HepG2 (cell line): ENCODE measurements around the gene SPDYE2B. TPM values are rescaled to one million over a fixed set of nuclear protein-coding genes. Genes with fewer than 3 reads are reported as not detected.
"Not testable (repeated sequence)": the region's sequence is repeated elsewhere in the genome, so short reads cannot be mapped to it uniquely, and the experiment has no call there.

Experiments used
- ATAC-seq: fragments of 200-7000 bp; cut with Tn5 transposase; 3 replicates; pipeline ENCODE4 v1.9.1; 2020; ENCODE audit warnings: mild to moderate bottlenecking, moderate library complexity
- BruUV-seq: library from RNA; stranded (reverse); fragments of 400-500 nt; replicated peaks from 2 replicates; lab custom pipeline; 2021; lab: Mats Ljungman, UMichigan
- CTCF ChIA-PET: fragments of 300-600 bp; formaldehyde crosslinking; extraction: SDS; loops from one replicate; lab custom pipeline; 2021; ENCODE audit warnings: low total read pairs, inconsistent platforms, low intra/inter-chr PET ratio; lab: Yijun Ruan, JAX
- POLR2A ChIA-PET: fragments of 350-600 bp; sonication (Branson Sonifier 250); formaldehyde crosslinking; loops from one replicate; lab custom pipeline; 2020; ENCODE audit warnings: antibody characterized with exemption, inconsistent platforms; lab: Yijun Ruan, JAX
- DNase-seq: peaks from one replicate; pipeline ENCODE4 v3.0.0-alpha.2; 2015; ENCODE audit warnings: low spot score
- FAIRE-seq: peaks from 3 replicates; lab custom pipeline; 2011; peaks lifted over from hg19 to GRCh38; lab: Jason Lieb, UNC
- H2AFZ ChIP-seq: one replicate; pipeline ENCODE4 v1.6.1; 2011; ENCODE audit warnings: low read length, inconsistent platforms
- H3K27ac ChIP-seq: fragments of 300-600 bp; 3 replicates; pipeline ENCODE4 v1.8.0; 2011; ENCODE audit warnings: mixed run types, mild to moderate bottlenecking, mixed read lengths, low read length, inconsistent platforms; ENCODE audit not compliant: insufficient read depth; ENCODE audit errors: extremely low read length
- H3K27me3 ChIP-seq, 2 experiments: fragments of 200-600 bp in 1 of 2; 2 replicates in 1 of 2; 3 replicates in 1 of 2; pipeline versions ENCODE4 v1.6.0 to v1.8.0; 2011; ENCODE audit warnings: low read length in 2 of 2, mild to moderate bottlenecking in 2 of 2, moderate library complexity in 2 of 2, inconsistent platforms in 1 of 2; ENCODE audit not compliant: insufficient read depth in 2 of 2, control insufficient read depth in 1 of 2
- H3K36me3 ChIP-seq, 2 experiments: fragments of 200-600 bp in 1 of 2; replicated peaks in 1 of 2; 2 replicates in 1 of 2; 3 replicates in 1 of 2; pipeline versions ENCODE4 v1.5.1 to v1.8.0; 2011; ENCODE audit warnings: low read length in 2 of 2, inconsistent platforms in 1 of 2; ENCODE audit not compliant: insufficient read depth in 2 of 2, control insufficient read depth in 1 of 2
- H3K4me1 ChIP-seq: 2 replicates; pipeline ENCODE4 v1.5.1; 2012; ENCODE audit warnings: low read length, inconsistent platforms; ENCODE audit not compliant: insufficient read depth
- H3K4me2 ChIP-seq: 2 replicates; pipeline ENCODE4 v1.6.0; 2011; ENCODE audit warnings: low read depth, low read length, inconsistent platforms
- H3K4me3 ChIP-seq, 3 experiments: fragments of 200-600 bp in 1 of 3; sonication (generic), shearing (Covaris generic) in 1 of 3; replicated peaks in 1 of 3; 2 replicates each; pipeline ENCODE4 v1.5.1; 2011 to 2016; ENCODE audit warnings: low read length in 3 of 3, inconsistent platforms in 2 of 3, low read depth in 2 of 3, mild to moderate bottlenecking in 2 of 3, control low read depth in 1 of 3, mixed read lengths in 1 of 3; ENCODE audit not compliant: insufficient read depth in 1 of 3
- H3K79me2 ChIP-seq: one replicate; pipeline ENCODE4 v1.6.1; 2011; ENCODE audit warnings: low read length, inconsistent platforms; ENCODE audit not compliant: insufficient read depth
- H3K9ac ChIP-seq: 2 replicates; pipeline ENCODE4 v1.6.0; 2011; ENCODE audit warnings: mild to moderate bottlenecking, low read depth, low read length, inconsistent platforms; ENCODE audit not compliant: insufficient read depth
- H3K9me3 ChIP-seq: 2 replicates; pipeline ENCODE4 v1.5.1; 2012; ENCODE audit warnings: mild to moderate bottlenecking, low read length
- H4K20me1 ChIP-seq: 2 replicates; pipeline ENCODE4 v1.6.0; 2011; ENCODE audit warnings: inconsistent platforms, mild to moderate bottlenecking, low read length, moderate library complexity; ENCODE audit not compliant: insufficient read depth
- WGBS: methylation state at CpG from one replicate; pipeline ENCODE4 v1.1.6; 2017; ENCODE audit warnings: low lambda C conversion rate; 5-methylcytosine and 5-hydroxymethylcytosine counted together
- in situ Hi-C: cut with HindIII; loops from 2 replicates; pipeline ENCODE4 v1.10.0; 2017; ENCODE audit warnings: low pct_unique_long_range_greater_than_20kb; ENCODE audit not compliant: extremely low pct_ligation_motif_present
- intact Hi-C: fragments of 100-400 bp; cut with micrococcal nuclease; formaldehyde crosslinking; loops from one replicate; pipeline ENCODE4 v1.10.0; 2022; ENCODE audit not compliant: unreplicated experiment
- polyA plus RNA-seq, 8 experiments: library from polyadenylated mRNA; depleted of rRNA in 3 of 8; stranded (reverse) in 7 of 8; unstranded in 1 of 8; fragments of >200 nt; fragmentation: Illumina TruSeq in 4 of 8; extraction: Trizol in 4 of 8; gene quantifications; 2 replicates each; pipeline versions ENCODE4 v1.2.1 to v1.2.3, GENCODE V29; 2011 to 2016; ENCODE audit warnings: low read depth in 4 of 8, missing spikeins in 1 of 8, mixed read lengths in 1 of 8; ENCODE audit not compliant: insufficient read depth in 1 of 8
- small RNA-seq, 3 experiments: library from RNA; depleted of rRNA; stranded (forward); fragments of <200 nt; gene quantifications; one replicate each; pipeline ENCODE3, GENCODE V24; 2012; ENCODE audit warnings: low read depth in 2 of 3, low replicate concordance in 1 of 3; ENCODE audit not compliant: insufficient read length in 3 of 3, insufficient read depth in 2 of 3
- total RNA-seq, 5 experiments: library from RNA; depleted of rRNA; stranded (reverse); fragments of >200 nt; fragmentation: Illumina TruSeq; extraction: Trizol; gene quantifications; 2 replicates each; pipeline ENCODE4 v1.2.3, GENCODE V29; 2016; ENCODE audit warnings: low read depth in 1 of 5

SPDYE2B gene
- total and polyA plus RNA-seq, 2 of the 13 experiments (the other 11 are each of a cell fraction or from before 2014, with no cell fraction given) = not detected

DNA sequence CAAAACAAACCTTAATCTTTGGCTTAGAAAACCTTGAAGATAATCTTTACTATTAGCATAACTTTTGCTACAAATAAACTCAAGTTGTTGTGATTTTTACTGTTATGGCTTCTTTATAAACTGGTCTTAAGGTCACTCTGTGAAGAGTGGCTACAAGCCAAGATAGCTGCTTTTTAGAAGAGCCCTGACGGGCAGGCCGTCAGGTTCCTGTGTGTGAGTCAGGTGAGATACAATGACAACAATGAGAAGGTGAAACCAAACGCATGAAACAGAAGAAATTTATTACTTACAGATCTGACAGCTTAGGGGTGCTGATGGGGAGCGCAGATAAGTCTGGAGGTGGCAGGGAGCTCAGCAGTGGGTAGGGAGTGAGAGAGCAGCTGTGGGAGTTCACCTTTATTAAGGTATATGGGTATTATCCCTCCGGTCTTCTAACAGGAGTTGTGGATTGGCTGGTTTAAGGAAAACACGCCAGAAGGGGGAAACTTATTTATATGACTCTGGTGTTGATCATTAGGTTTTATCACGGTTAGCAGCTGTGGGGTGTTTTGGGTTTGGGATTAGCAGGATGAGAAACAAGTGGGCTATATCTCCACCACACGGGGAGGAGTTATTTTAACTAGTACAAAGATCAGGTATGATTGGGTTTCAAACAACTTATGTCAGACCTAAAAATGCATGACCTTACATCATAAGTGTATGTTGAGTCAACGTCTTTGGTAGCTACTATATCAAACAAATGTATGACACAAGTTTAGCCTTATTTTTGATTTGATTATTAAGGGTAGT, 49.0 kb downstream of the SPDYE2B start:
- H3K4me1 ChIP-seq, H3K4me2 ChIP-seq, ATAC-seq, H3K27ac ChIP-seq, H3K36me3 ChIP-seq, CTCF ChIA-PET, H3K79me2 ChIP-seq, H3K27me3 ChIP-seq, H2AFZ ChIP-seq, in situ Hi-C loops, intact Hi-C loops, H3K9me3 ChIP-seq, H3K4me3 ChIP-seq, BruUV-seq, H4K20me1 ChIP-seq, DNase-seq, H3K9ac ChIP-seq, POLR2A ChIA-PET: not testable (repeated sequence)
- FAIRE-seq = peak; percentile 63
- 7% methylated on average over 9 of the region's 9 CpGs for WGBS

Small RNAs within 50 kb of the gene (small RNA-seq; reads per million reads assigned to genes)
- 0 reads per million in 3 experiments for gene AC105052.3
- gene UPK3BL1 = 0 reads per million in 3 experiments

Other genes with a start within 250 kb of the SPDYE2B start
- gene ORAI2, start 216.7 kb upstream of the SPDYE2B start, total RNA-seq (2016; rRNA removed; fragmentation: Illumina TruSeq; extraction: Trizol) = 6.0 and 6.1 TPM in 2 replicates
- gene ORAI2, start 216.7 kb upstream of the SPDYE2B start, polyA plus RNA-seq (2011; rRNA removed) = 3.0 and 5.6 TPM in 2 replicates
- 8.7 and 8.8 TPM in 2 replicates for gene ALKBH4, start 185.5 kb upstream of the SPDYE2B start, total RNA-seq (2016; rRNA removed; fragmentation: Illumina TruSeq; extraction: Trizol)
- gene ALKBH4, start 185.5 kb upstream of the SPDYE2B start, polyA plus RNA-seq (2011; rRNA removed) = 2.6 and 3.4 TPM in 2 replicates
- gene LRWD1, start 185.3 kb upstream of the SPDYE2B start, total RNA-seq (2016; rRNA removed; fragmentation: Illumina TruSeq; extraction: Trizol) = 14.5 and 16.3 TPM in 2 replicates
- 8.5 and 12.7 TPM in 2 replicates for gene LRWD1, start 185.3 kb upstream of the SPDYE2B start, polyA plus RNA-seq (2011; rRNA removed)
- gene POLR2J, start 171.4 kb upstream of the SPDYE2B start, total RNA-seq (2016; rRNA removed; fragmentation: Illumina TruSeq; extraction: Trizol) = 35.2 and 41.2 TPM in 2 replicates
- gene POLR2J, start 171.4 kb upstream of the SPDYE2B start, polyA plus RNA-seq (2011; rRNA removed) = 62.1 and 71.4 TPM in 2 replicates
- gene RASA4B, start 132.5 kb upstream of the SPDYE2B start, total RNA-seq (2016; rRNA removed; fragmentation: Illumina TruSeq; extraction: Trizol) = 0.48 and 0.82 TPM in 2 replicates
- 1.3 and 2.6 TPM in 2 replicates for gene RASA4B, start 132.5 kb upstream of the SPDYE2B start, polyA plus RNA-seq (2011; rRNA removed)
- gene UPK3BL2, start 106.6 kb upstream of the SPDYE2B start, total RNA-seq (2016; rRNA removed; fragmentation: Illumina TruSeq; extraction: Trizol) = 0.79 and 2.4 TPM in 2 replicates
- gene UPK3BL2, start 106.6 kb upstream of the SPDYE2B start, polyA plus RNA-seq (2011; rRNA removed) = 7.9 and 8.9 TPM in 2 replicates
- not detected in 2 replicates for gene SPDYE2, start 99.1 kb upstream of the SPDYE2B start, total RNA-seq (2016; rRNA removed; fragmentation: Illumina TruSeq; extraction: Trizol)
- gene SPDYE2, start 99.1 kb upstream of the SPDYE2B start, polyA plus RNA-seq (2011; rRNA removed) = not detected in 2 replicates
- 24.0 and 28.0 TPM in 2 replicates for gene POLR2J3, start 77.7 kb upstream of the SPDYE2B start, total RNA-seq (2016; rRNA removed; fragmentation: Illumina TruSeq; extraction: Trizol)
- gene POLR2J3, start 77.7 kb upstream of the SPDYE2B start, polyA plus RNA-seq (2011; rRNA removed) = 34.2 and 36.5 TPM in 2 replicates
- 0.59 and 1.1 TPM in 2 replicates for gene RASA4, start 33.6 kb upstream of the SPDYE2B start, total RNA-seq (2016; rRNA removed; fragmentation: Illumina TruSeq; extraction: Trizol)
- 1.6 and 3.2 TPM in 2 replicates for gene RASA4, start 33.6 kb upstream of the SPDYE2B start, polyA plus RNA-seq (2011; rRNA removed)
- 3.5 and 6.3 TPM in 2 replicates for gene UPK3BL1, start 7.5 kb upstream of the SPDYE2B start, total RNA-seq (2016; rRNA removed; fragmentation: Illumina TruSeq; extraction: Trizol)
- 13.8 and 20.5 TPM in 2 replicates for gene UPK3BL1, start 7.5 kb upstream of the SPDYE2B start, polyA plus RNA-seq (2011; rRNA removed)
- gene POLR2J2, start 21.3 kb downstream of the SPDYE2B start, total RNA-seq (2016; rRNA removed; fragmentation: Illumina TruSeq; extraction: Trizol) = 0.22 and 1.6 TPM in 2 replicates
- gene POLR2J2, start 21.3 kb downstream of the SPDYE2B start, polyA plus RNA-seq (2011; rRNA removed) = 2.7 and 2.8 TPM in 2 replicates
- 11.6 and 12.9 TPM in 2 replicates for gene FAM185A, start 98.7 kb downstream of the SPDYE2B start, total RNA-seq (2016; rRNA removed; fragmentation: Illumina TruSeq; extraction: Trizol)
- 5.0 and 5.4 TPM in 2 replicates for gene FAM185A, start 98.7 kb downstream of the SPDYE2B start, polyA plus RNA-seq (2011; rRNA removed)